Epithelial cell of esophagus (primary cell): ENCODE data around the gene STK38.
A peak's percentile ranks its signal among the peaks of the same experiment; 100 is the strongest.
"Not testable (repeated sequence)": the region's sequence is repeated elsewhere in the genome, so short reads cannot be mapped to it uniquely, and the experiment has no call there.

ENCODE experiments used
- DNase-seq: peaks from one replicate; pipeline ENCODE4 v3.0.0; 2010; ENCODE audit warnings: low read depth
- H3K4me3 ChIP-seq: 2 replicates; pipeline ENCODE4 v1.5.1; 2011; ENCODE audit warnings: mild to moderate bottlenecking, low read length, control low read depth
- TF ChIP-seq, protein P1 (sequence below): IDR thresholded peaks from 2 replicates; pipeline ENCODE4 v1.5.1; 2011; ENCODE audit warnings: low read depth, mild to moderate bottlenecking, low read length, control low read depth, inconsistent platforms; ENCODE audit not compliant: insufficient read depth; ENCODE audit errors: missing control alignments

Gene STK38

DNA sequence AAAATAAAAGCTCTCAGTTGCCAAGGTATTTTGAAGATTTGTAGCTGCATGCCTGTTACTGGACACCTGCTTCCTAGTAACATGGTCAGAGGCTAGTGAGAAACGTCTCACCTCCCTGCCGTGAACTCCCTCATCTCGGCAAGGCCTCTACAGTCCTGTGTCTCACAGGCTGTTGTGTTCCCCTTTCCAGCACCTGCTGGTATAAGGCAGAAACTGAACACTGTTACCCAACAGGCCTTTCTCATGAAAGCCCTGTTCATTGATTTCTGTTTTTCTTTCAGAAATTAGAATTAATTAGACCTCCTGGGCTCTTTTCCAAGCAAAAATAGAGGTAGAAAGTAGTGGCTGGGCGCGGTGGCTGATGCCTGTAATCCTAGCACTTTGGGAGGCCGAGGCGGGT lies 29.3 kb upstream of the STK38 start:
- TF ChIP-seq, protein P1, sequence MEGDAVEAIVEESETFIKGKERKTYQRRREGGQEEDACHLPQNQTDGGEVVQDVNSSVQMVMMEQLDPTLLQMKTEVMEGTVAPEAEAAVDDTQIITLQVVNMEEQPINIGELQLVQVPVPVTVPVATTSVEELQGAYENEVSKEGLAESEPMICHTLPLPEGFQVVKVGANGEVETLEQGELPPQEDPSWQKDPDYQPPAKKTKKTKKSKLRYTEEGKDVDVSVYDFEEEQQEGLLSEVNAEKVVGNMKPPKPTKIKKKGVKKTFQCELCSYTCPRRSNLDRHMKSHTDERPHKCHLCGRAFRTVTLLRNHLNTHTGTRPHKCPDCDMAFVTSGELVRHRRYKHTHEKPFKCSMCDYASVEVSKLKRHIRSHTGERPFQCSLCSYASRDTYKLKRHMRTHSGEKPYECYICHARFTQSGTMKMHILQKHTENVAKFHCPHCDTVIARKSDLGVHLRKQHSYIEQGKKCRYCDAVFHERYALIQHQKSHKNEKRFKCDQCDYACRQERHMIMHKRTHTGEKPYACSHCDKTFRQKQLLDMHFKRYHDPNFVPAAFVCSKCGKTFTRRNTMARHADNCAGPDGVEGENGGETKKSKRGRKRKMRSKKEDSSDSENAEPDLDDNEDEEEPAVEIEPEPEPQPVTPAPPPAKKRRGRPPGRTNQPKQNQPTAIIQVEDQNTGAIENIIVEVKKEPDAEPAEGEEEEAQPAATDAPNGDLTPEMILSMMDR = no peak
- no peak overlapping the region for H3K4me3 ChIP-seq
- no peak for DNase-seq

DNA sequence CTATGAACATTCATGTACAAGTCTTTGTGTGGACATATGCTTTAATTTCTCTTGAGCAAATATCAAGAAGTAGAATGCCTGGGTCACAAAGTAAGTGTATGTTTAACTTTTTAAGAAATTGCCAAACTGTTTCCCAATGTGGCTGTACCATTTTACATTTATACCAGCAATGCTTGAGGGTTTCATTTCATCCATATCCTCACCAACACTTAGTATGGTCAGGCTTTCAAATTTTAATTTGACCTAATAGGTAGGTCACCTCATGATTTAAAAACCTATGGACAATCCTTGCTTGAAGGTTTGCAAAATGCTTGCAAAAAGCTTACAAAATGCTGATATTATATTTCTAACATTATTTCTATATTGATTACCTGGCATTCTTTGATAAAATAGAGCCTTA lies 27.4 kb upstream of the STK38 start:
- TF ChIP-seq, protein P1 = no peak
- DNase-seq = no peak
- no peak overlapping the region for H3K4me3 ChIP-seq

DNA sequence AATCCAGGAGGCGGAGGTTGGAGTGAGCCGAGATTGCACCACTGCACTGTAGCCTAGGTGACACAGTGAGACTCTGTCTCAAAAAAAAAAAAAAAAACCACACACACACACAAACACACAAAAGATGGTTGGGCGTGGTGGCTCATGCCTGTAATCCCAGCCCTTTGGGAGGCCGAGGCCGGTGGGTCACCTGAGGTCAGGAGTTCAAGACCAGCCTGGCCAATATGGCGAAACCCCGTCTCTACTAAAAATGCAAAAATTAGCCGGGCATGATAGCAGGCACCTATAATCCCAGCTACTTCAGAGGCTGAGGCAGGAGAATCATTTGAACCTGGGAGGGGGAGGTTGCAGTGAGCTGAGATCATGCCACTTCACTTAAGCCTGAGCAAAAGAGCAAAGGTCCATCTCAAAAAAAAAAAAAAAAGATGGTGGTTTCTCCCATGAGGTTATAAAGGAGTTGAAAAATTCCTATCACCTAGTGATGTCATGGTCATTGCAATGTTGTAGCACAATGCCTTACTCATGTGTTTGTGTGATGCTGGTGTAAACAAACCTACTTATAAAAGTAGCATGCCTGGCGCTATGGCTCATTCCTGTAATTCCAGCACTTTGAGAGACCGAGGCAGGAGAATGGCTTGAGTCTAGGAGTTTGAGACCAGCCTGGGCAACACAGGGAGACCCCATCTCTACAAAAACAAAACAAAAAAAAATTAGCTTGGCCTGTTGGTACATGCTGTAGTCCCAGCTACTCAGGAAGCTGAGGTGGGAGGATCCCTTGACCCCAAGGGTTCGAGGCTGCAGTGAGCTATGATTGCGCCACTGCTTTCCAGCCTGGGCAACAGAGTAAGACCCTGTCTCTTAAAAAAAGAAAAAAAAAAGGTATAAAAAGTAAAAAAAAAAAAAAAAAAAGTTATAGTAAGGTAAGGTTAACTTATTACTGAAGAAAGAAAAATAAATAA lies 25.4 kb upstream of the STK38 start:
- not testable (repeated sequence) for H3K4me3 ChIP-seq
- DNase-seq = peak; percentile 68

DNA sequence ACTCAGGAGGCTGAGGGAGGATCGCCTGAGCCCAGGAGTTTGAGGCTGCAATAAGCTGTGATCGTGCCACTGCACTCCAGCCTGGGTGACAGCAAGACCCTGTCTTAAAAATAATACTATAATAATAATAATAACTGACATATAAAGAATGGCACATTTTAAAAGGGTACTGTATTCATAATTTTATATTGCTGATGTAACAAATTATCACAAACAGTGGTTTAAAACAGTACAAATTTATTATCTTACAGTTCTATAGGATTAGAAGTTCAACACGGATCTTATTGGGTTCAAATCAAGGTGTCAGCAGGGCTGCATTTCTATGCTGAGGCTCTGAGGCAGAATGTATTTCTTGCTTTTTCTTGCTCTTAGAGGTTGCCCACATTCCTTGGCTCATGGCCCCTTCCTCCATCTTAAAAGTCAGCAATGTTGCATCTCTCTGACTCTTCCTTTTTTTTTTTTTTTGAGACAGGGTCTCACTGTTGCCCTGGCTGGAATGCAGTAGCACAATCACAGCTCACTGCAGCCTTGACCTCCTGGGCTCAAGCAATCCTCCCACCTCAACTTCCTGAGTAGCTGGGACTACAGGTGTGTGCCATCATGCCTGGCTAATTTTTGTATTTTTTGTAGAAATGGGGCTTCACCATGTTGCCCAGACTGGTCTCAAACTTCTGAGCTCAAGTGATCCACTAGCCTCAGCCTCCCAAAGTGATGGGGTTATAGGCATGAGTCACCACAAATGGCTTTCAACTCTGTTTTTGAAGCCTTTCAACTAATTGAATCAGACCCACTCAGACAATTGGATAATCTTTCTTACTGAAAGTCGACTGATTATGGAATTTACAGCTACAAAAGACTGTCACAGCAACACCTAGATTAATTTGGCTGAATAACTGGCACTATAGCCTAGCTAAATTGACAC lies 24.1 kb upstream of the STK38 start:
- TF ChIP-seq, protein P1 = no peak
- no peak for DNase-seq
- H3K4me3 ChIP-seq = no peak overlapping the region

DNA sequence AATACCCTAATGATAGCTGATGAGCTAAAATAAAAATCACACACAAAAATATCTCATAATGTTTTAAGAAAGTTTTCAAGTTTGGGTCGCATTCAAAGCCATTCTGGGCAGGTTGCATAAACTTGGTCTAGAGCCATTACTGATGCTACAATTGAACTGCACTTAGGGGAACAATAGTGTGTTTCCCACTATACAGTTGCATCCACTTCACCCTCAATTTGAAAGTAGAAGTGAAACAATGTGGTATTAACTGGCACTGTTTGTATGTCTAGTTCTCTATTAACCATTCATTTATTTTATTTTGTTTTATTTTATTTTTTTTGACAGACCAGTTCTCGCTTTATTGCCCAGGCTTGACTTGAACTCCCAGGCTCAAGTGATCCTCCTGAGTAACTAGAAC lies 23.0 kb upstream of the STK38 start:
- H3K4me3 ChIP-seq = no peak overlapping the region
- TF ChIP-seq, protein P1 = no peak

DNA sequence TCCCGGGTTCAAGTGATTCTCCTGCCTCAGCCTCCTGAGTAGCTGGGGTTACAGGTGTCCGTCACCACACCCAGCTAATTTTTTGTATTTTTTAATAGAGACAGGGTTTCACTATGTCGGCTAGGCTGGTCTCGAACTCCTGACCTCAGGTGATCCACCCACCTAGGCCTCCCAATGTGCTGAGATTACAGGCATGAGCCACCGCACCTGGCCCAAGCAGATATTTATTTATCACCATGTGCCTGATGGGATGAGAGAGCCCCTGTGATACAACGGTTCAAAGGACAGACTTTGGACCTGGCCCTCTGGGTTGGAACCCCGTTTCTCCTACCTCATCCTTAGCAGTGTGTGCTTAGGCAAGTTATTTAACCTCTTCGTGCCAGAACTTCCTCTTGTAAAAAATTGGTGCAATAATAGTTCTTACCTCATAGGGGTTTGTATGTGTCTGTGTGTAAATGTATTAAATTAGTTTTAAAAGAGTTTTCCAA lies 19.2 kb upstream of the STK38 start:
- no peak for DNase-seq
- TF ChIP-seq, protein P1 = no peak
- no peak overlapping the region for H3K4me3 ChIP-seq

More for the DNA sequence above, 23.0 kb upstream of the STK38 start:
- DNase-seq = no peak

DNA sequence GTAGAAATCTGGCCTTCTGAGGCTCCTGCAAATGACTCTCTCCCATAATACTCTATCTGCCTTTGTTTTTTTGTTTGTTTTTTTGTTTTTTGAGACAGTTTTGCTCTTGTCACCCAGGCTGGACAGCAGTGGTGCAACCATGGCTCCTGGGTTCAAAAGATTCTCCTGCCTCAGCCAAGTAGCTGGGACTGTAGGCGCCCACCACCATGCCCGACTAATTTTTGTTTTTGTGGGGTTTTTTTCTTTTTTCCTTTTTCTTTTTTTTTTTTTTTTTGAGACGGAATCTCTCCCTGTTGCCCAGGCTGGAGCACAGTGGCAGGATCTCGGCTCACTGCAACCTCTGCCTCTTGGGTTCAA lies 16.6 kb upstream of the STK38 start:
- DNase-seq = no peak
- TF ChIP-seq, protein P1 = no peak
- H3K4me3 ChIP-seq = no peak overlapping the region
